GM19035 (cell line): ENCODE data around the gene GPR89B.
"Not testable (repeated sequence)": the region's sequence is repeated elsewhere in the genome, so short reads cannot be mapped to it uniquely, and the experiment has no call there.

ENCODE experiments used
- ATAC-seq: cut with Tn5 transposase; IDR thresholded peaks from one replicate; pipeline ENCODE4 v1.9.1; 2021; ENCODE audit not compliant: unreplicated experiment

Gene GPR89B

DNA sequence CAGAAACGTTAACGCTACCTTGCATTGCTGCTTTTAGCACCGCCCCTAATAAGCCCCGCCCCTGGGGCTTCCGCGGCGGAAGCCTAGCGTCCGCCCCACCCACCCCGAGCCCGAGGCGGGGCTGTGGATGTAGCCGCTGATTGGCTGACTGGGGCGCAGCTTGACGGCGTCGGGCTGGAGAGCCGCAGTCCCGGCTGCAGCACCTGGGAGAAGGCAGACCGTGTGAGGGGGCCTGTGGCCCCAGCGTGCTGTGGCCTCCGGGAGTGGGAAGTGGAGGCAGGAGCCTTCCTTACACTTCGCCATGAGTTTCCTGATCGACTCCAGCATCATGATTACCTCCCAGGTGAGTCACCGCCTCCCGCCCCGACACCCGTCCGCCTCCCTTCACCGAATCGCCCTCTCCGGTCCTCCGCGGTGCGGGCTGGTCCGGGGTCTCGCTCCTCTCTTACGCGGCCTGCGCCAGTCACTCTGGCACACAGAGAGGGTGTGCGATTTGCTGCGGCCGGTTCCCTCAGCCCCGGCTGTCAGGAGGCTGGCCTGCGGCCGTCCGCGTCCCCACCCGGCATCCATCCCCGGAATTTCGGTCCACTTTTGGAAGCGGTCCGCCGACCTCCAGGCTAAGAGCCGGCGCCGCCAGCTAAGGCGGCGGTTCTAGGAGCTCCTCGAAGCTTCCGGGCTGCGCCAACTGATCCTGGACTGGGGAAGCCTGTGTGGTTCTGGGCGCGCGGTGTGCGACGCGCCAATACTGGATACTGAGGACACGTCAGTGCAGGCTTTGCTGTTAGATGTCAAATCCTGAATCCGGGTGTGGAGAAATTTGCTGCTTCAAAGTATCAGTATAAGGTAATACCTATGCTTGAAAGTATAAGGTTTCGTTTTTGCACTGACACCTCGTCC is at the start of gene GPR89B:
Gene GPR89B, plus strand, starts transcription at position 185 of the 897 bp plus-strand sequence. Its CDS starts 117 bp downstream, at position 302.
- ATAC-seq = peak; percentile 97

DNA sequence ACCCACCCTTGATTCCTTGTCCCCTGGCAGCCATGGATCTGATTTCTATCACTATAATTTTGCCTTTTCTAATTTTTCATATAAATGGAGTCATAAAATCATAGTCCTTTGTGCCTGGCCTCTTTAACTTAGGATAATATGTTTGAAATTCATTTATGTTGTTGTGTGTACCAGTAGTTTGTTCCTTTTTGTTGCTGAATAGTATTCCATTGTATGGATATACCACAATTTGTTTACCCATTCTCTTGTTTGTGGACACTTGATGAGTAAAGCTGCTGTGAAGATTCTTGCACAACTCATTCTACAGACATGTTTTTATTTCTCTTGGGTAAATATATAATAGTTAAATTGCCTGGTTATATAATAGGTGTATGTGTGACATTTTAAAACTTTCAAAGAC is 48.3 kb upstream of the GPR89B start:
- no peak for ATAC-seq

DNA sequence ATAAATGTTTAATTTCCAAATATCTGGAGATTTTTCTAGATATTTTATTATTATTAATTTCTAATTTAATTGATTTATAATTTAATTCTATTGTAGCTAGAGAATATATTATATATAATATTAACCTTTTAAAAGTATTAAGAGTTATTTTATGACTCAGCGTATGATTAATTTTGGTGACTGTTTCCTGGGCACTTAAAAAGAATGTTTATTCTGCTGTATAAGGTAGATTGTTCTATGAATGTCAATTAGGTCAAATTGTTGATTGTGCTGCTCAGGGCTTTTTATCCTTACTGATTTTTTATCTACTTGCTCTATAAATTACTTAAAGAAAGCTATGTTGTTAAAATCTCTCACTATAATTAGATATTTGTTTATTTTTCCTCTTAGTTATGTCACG is 45.7 kb upstream of the GPR89B start:
- ATAC-seq = no peak

DNA sequence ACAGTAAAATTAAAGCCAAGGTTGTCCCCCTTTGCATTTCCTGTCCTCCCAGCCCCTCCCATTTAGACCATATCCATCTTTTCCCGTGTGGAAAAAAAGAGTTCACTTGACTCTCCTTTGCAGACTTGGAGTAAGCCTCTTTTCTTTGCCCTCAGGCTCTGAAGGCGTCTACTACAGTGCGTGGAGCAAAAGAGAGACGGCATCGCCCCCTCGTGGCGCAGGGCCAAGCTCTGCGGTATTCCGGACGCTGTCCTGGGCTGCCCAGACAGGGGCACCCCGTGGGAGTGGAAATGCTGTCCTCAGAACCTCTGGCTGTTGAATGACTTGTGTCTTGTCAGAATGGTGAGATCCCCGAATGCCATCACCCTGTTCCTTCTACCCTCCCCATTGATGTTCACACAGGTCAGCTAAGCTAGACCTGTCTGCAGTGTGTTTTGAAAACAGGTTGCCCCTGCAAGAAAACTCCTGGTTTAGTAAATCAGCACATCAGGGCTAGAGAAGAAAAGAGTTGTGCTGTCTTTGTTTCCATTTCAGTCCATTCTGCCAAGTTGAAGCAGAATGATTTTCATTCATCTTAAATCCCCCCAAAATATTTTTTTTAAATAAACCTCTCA is 37.9 kb upstream of the GPR89B start:
- ATAC-seq = peak; percentile 69

DNA sequence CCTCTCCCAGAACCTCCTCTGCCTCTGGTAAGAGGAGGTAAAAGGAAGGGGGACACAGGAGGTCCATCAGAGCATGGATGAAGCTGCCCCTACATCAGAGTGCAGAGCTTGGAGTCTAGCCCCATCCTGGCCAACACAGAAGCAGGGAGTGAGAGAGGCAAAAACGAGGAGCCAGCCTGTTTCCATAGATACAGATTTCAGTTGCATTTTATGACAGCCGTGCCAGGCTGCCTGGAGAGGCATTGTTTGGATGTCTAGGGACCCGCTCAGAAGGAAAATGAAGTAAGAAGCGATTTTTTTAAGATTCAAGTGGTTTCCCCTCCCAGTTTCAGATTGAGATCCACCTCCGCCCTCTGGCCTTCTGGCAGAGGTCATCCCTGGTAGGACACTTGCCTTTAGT is 37.1 kb upstream of the GPR89B start:
- no peak for ATAC-seq

DNA sequence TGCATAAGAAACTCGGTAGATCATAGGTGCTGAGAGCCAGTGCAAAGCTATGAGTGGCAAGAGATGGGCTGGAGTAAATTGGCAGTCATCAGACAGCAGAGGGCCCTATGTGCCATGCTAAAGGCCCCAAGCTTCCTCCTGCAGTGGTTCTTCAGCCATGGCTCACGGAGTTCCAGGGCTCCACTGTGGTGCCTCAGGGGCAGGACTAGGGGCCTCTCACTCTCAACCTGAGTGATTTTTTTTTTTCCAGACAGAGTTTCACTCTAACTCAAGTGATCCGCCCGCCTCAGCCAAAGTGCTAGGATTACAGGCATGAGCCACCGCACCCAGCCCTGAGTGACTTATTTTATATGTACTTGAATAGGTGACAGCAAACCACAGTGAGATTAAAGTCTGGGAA is 36.0 kb upstream of the GPR89B start:
- ATAC-seq = no peak

DNA sequence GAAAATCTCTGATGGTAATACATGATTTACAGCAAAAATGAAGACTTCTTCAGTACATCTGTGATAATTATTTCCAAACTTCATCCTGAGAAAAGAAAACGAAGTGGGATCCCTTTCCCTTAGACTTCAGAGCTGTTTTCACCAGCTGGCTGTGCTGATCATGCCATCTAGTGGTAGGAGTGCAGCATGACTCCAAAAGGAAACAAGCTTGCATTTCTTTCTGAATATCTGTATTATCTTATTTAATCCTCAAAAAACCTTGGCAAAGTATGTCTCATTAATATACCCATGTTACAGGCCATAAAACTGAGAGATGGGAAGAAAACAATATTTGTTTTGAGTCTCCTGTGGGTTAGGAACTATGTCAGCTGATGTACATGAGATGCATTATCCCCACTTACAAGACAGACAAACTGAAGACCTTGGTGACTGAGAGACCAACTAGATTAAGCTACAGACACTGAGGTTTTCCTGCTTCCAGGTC is 35.4 kb upstream of the GPR89B start:
- ATAC-seq = no peak

DNA sequence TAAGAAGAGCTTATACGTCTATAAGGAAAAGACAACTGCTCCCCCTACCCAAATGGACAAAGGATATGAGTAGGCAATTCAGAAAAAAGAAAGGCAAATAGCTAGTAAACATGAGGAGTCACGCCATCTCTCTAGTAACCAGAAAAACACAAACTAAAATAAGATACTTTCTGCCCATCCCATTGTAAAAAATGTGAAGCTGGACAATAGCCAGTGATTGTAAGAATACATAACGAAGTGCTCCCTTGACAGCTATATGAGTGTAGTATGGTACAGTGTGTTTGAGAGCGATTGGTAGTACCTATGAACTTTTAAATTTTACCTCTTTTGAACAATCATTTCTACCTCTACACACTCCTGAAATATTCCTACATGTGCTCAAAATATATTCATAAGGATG is 33.1 kb upstream of the GPR89B start:
- ATAC-seq = no peak

DNA sequence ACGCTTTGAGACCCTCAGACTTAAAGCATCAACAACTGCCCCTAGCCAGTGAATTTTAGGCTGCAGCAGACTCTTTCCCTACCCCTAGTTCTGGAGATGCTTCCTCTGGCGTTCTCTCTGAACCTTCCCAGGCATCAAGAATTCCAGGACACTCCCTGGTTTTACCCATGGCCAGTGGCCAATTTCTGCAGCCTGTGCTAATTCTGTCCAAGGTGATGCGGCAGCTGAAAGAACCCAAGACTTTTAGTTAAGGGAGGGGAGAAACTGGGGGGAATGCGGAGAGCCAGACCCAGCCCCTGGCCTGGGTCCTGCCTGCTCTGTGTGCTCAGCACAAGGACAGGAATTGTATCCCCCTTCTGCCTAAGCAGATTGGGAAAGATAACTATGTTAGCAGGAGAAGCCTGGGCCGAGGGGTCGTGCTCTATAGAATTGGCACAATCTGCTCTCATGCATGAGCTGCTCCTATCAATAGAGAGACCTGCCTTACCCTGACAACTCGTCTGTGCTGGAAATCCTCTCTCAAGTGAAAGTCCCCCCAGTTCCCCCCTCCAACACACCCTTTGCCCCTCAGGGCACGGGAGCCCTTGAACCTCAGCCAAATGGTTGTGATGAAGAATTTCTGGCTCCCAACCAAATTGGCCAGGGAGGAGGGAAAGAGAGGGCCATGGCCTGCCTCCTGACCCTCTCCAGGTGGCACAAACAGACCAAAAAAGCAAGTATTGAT is 31.0 kb upstream of the GPR89B start:
- no peak for ATAC-seq

DNA sequence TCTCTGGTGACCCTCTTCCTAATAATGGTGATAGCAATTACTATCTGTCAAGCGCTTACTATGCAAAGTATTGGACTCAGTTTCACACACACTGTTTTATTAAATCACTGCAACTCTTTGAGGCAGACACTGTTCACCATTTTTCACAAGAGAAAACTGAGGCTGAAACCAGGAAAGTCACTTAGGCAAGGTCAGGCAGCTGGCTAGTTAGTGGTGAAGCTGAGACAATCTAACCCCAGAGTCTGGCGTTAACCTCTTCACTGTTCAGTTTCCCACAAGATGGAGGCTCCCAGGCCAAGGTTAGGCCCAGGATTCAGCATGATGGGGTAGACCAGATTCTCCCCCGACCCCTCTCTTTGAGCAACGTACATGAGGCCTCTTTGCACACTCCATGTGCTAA is 30.4 kb upstream of the GPR89B start:
- ATAC-seq = no peak

DNA sequence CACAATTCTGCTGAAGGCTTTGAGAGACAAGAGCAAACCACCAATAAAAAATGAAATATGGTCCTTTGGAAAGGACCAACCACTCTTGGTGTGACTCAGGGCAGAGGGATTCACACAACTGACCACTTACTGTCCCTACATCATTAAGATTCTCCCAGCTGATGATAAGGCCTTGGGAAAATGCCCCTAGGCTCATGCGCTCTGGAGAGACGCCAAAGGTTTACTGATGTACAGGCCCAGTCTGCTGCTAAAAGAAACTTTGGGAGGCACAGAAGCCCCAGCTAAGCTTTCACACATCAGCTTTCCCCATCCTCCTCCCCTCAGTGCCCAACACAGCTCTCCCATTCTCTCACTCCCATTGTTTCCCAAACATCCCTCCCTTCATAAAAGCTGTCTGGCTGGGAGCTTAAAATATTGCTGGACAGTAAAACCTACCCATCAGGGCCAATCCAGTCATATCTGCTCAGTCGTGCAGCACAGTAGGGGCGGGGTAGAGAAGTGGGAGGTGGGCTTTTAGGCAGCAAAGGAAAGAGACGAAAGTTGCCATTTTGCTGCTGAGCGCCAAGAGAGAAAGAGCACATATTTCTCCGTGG is 25.9 kb upstream of the GPR89B start, which contains the start of gene GJA8:
Gene GJA8, plus strand, starts transcription at position 543 of the 593 bp plus-strand sequence. CDS start 5,161 bp downstream, outside the sequence.
- ATAC-seq = no peak

DNA sequence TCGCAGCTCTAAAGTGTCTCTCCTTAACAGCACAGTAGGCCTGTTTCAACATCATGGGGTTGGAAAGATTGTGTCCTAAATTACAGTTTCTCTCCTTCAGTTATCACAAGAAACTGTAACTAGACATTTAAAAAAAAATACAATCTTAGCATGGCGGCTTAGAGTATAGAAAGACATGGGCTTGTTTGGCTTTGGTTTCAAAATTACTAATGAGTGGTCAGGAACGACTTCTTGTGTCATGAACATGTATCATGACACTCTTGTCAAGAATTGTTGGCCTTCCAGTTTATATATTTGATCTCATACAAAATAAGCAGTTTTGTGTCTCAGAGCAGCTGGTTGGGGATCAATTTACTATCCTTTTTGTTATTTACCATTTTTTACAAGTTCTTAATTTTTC is 23.5 kb upstream of the GPR89B start:
- ATAC-seq = no peak

DNA sequence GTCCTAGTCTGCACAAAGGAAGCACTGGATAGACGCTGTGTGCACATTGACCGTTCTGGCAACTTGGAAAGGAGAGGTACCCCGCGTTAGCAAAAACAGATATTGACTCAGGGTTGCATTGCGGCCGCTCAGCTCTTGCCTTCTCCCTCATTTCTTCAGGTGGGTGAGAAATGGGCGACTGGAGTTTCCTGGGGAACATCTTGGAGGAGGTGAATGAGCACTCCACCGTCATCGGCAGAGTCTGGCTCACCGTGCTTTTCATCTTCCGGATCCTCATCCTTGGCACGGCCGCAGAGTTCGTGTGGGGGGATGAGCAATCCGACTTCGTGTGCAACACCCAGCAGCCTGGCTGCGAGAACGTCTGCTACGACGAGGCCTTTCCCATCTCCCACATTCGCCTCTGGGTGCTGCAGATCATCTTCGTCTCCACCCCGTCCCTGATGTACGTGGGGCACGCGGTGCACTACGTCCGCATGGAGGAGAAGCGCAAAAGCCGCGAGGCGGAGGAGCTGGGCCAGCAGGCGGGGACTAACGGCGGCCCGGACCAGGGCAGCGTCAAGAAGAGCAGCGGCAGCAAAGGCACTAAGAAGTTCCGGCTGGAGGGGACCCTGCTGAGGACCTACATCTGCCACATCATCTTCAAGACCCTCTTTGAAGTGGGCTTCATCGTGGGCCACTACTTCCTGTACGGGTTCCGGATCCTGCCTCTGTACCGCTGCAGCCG is 20.3 kb upstream of the GPR89B start:
- ATAC-seq = no peak

DNA sequence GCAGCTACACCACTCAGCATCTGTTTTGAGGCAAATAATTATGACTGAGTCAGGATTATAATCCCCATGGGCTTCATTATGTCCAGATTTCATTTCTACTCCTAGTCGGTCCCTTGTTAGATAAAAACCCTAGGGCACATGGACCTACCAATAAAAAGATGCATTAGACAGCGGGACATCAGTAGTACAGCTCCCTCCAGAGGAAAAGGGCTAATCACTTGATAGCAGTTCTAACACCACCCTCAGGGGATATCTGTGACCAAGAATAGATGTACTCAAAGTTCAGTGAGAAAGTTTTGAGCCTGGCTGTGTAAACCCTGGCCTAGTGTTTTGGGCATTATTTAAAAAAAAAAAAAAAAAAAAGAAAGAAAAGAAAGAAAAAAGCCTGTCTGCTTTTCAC is 15.7 kb upstream of the GPR89B start:
- ATAC-seq = no peak

DNA sequence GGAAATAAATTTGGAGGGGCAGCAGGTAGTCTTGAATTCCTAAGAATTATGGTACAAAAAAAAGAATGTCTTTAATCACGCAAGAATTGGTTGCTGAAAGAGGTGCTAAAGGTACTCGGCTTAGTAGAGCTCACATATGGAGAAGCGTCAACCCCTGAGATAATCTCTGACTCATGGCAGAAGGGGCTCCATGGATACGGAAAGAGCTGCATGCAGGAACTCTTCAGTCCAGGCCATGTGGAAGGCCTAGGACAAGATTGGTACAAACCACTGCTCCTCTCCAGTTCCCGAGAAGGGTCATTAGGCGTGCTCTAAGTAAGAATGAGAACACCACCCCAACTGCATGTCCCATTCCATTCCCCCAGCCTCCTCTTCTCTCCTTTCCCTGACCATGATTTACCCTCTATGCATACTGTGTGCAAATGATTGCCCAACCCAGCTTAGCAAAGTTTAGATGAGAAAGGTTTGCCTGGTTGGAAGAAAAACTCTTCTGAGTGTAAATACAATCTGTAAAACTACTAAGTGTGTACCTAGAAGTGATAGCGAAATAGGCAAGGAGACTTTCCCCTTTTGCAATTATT is 14.8 kb upstream of the GPR89B start:
- ATAC-seq = no peak

DNA sequence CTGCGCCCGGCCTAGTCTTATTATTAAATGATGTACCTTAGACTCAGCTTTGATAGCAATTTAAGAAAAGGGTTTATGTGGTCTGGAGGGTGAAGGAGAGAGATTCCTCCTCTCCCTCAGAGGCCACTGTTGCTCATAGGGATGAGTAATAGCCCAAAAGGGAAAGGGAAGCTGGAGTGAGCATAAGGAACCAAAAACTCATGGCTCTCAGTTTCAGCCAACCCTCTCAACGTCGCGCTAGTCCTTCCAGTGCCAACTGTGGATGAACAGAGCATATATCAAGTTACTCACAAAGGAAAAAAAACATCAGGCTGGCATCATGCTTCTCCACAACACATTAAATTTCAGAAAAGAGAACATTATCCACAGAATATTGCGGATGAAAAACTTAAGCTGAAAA is 8.3 kb upstream of the GPR89B start:
- ATAC-seq = no peak

DNA sequence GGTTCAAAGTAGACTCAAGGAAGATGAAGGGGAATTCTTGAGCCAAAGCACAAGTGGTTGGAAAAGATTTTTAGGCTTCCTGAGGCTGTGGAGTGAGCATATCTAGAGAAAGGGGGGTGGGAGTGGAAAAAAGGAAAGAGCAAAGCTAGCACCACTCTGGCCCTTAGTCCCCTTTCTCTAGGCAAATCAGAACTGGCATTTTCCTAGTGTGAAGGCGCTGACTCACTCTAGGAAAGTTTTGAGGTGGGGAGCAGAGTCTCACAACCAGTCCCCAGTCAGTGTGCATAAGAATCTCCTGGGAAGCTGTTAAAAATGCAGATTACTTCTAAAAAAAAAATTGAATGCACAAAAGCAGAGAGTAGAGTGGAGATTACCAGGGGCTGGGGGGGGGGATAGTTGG is 3.4 kb upstream of the GPR89B start:
- no peak for ATAC-seq

DNA sequence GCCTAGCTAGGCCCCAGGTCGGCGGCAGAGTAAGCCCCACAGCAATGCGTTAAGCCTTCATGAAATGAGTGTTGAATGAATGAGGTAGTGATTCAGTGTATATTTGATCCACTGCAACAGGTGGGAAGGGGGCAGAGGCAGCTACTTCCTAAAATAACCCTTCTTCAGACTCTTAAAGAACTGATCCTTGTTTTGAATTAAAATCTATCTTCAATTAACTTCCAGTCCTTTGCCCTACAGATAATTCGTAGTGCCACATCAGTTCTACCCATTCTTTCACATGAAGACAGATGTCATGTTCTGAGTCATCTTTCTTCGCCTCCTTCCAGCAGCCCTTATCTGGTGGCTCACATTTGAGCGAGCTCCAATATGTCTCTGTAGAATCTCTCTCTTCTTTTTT is 1.0 kb upstream of the GPR89B start:
- not testable (repeated sequence) for ATAC-seq

DNA sequence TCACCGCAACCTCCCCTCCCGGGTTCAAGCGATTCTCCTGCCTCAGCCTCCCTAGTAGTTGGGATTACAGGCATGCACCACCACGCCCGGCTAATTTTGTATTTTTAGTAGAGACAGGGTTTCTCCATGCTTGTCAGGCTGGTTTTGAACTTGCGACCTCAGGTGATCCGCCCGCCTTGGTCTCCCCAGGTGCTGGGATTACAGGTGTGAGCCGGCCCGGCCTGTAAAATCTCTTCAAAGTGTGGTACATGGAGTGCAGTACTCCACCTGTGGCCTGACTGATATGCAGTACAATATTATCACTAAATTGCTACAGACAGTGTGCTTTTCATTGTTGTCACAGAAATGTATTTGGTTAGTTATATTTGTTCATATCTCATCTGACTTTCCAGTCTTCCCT is 531 bp upstream of the GPR89B start:
- ATAC-seq = not testable (repeated sequence)

DNA sequence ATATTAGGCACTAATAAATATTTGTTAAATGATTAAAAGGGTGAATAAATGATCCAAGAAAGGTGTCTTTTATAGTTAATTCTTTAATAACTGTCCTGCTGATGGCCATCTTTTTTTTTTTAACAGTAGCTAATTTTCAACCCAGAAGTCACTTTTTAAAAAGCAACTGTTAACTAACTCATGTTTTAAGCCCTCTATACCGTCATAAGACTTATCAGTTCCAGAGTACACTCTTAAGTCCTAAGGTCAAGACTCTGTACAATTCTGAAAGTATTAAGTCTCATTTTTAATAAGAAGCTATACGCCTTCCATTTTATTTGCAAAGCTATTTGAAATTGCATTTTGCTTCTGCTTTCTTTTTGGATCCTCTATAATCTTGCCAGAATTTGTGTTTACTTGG is 2.9 kb downstream of the GPR89B start:
- not testable (repeated sequence) for ATAC-seq
